BLaER1 (cell line): ENCODE measurements around the gene SLC35F4.

Experiments used
- H3K27ac ChIP-seq: shearing (Covaris generic); formaldehyde crosslinking; 2 replicates; pipeline ENCODE4 v1.8.1; 2022
- H3K27me3 ChIP-seq: shearing (Covaris generic); formaldehyde crosslinking; 2 replicates; pipeline ENCODE4 v1.8.1; 2022
- H3K36me3 ChIP-seq: shearing (Covaris generic); formaldehyde crosslinking; 2 replicates; pipeline ENCODE4 v1.8.1; 2022
- H3K4me1 ChIP-seq: shearing (Covaris generic); formaldehyde crosslinking; 2 replicates; pipeline ENCODE4 v1.8.1; 2022
- H3K4me2 ChIP-seq: shearing (Covaris generic); formaldehyde crosslinking; 2 replicates; pipeline ENCODE4 v1.8.1; 2022
- H3K4me3 ChIP-seq: shearing (Covaris generic); formaldehyde crosslinking; 2 replicates; pipeline ENCODE4 v1.8.1; 2022
- H3K9ac ChIP-seq: shearing (Covaris generic); formaldehyde crosslinking; 2 replicates; pipeline ENCODE4 v1.8.1; 2022
- H3K9me3 ChIP-seq: shearing (Covaris generic); formaldehyde crosslinking; 2 replicates; pipeline ENCODE4 v1.8.1; 2022
- H4K20me1 ChIP-seq: shearing (Covaris generic); formaldehyde crosslinking; 2 replicates; pipeline ENCODE4 v1.8.1; 2022
- Cebpa-rat ChIP-seq: shearing (Covaris generic); IDR thresholded peaks from 2 replicates; pipeline ENCODE4 v1.8.1; 2022

Gene SLC35F4

GRCh38 chr14:57834001-57834598 is 31.8 kb downstream of the SLC35F4 start:
- Histone ChIP-seq H3K36me3 (no peaks in the 10 kb centered on the region), H3K4me1 (no peaks in the 10 kb centered on the region), H3K4me3 (no peak overlapping the region), H3K9me3 (no peaks in the 10 kb centered on the region), H3K27me3 (no peaks in the 10 kb centered on the region), H4K20me1 (no peaks in the 10 kb centered on the region), H3K27ac (no peak overlapping the region), H3K4me2 (no peak overlapping the region), H3K9ac (no peak overlapping the region)
- no peak for TF ChIP-seq Cebpa-rat

- no peaks in the 10 kb centered on the region for H3K36me3 ChIP-seq
- no peak overlapping the region for H3K4me2 ChIP-seq
- H3K4me1 ChIP-seq, result no peaks in the 10 kb centered on the region
- no peaks in the 10 kb centered on the region for H3K9me3 ChIP-seq
- H3K9ac ChIP-seq, result no peak overlapping the region
- no peak overlapping the region for H3K4me3 ChIP-seq
- no peaks in the 10 kb centered on the region for H4K20me1 ChIP-seq
- no peak overlapping the region for H3K27ac ChIP-seq
- no peak for TF ChIP-seq Cebpa-rat
- H3K27me3 ChIP-seq, result no peaks in the 10 kb centered on the region
Measured at GRCh38 chr14:57833323-57833722, 32.6 kb downstream of the SLC35F4 start.

DNA sequence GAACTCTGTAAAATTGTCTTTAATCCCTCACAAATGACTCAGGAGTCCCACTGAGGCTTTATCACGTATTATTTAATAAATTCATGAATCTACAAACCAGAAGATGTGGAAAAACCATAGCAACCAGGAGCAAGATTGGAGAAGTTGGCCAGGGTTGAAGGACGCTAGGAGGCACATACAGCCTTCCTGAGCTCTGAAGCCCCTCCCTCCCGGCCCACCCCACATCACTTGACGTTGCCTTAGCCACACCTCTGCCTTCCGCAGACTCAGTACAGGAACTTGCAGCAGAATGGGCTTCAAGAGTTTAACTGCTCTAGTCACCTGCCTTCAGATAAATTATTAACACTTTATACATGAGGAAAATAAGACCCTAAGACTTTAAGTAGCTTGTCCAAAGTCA is 33.9 kb downstream of the SLC35F4 start:
- H3K27ac ChIP-seq, result no peak overlapping the region
- H3K4me2 ChIP-seq, result no peak overlapping the region
- no peaks in the 10 kb centered on the region for H4K20me1 ChIP-seq
- no peak overlapping the region for H3K4me3 ChIP-seq
- no peaks in the 10 kb centered on the region for H3K36me3 ChIP-seq
- H3K27me3 ChIP-seq, result no peaks in the 10 kb centered on the region
- no peaks in the 10 kb centered on the region for H3K9me3 ChIP-seq
- no peak overlapping the region for H3K9ac ChIP-seq
- no peak for TF ChIP-seq Cebpa-rat
- no peaks in the 10 kb centered on the region for H3K4me1 ChIP-seq

- H3K27me3 ChIP-seq, result no peaks in the 10 kb centered on the region
- TF ChIP-seq Cebpa-rat, result no peak
- no peak overlapping the region for H3K27ac ChIP-seq
Measured at GRCh38 chr14:57828713-57829112, 37.2 kb downstream of the SLC35F4 start.

GRCh38 chr14:57823015-57823660 is 42.8 kb downstream of the SLC35F4 start:
- H3K4me2 ChIP-seq, result no peak overlapping the region
- H4K20me1 ChIP-seq, result no peaks in the 10 kb centered on the region
- H3K36me3 ChIP-seq, result no peaks in the 10 kb centered on the region
- no peak overlapping the region for H3K27ac ChIP-seq
- peaks cover 8% of the 10 kb centered on the region; the same call in 1 of the 2 replicates for H3K9me3 ChIP-seq
- no peak for TF ChIP-seq Cebpa-rat
- no peaks in the 10 kb centered on the region for H3K27me3 ChIP-seq
- no peak overlapping the region for H3K4me3 ChIP-seq
- no peaks in the 10 kb centered on the region for H3K4me1 ChIP-seq
- no peak overlapping the region for H3K9ac ChIP-seq

More at GRCh38 chr14:57828713-57829112, 37.2 kb downstream of the SLC35F4 start:
- Histone ChIP-seq H4K20me1 (no peaks in the 10 kb centered on the region), H3K36me3 (no peaks in the 10 kb centered on the region), H3K4me3 (no peak overlapping the region), H3K9me3 (peaks cover 8% of the 10 kb centered on the region; the same call in 1 of the 2 replicates), H3K4me1 (no peaks in the 10 kb centered on the region), H3K4me2 (no peak overlapping the region), H3K9ac (no peak overlapping the region)

GRCh38 chr14:57822081-57822480 is 43.8 kb downstream of the SLC35F4 start:
- H3K4me1 ChIP-seq, result no peaks in the 10 kb centered on the region
- peaks cover 8% of the 10 kb centered on the region; the same call in 1 of the 2 replicates for H3K9me3 ChIP-seq
- H4K20me1 ChIP-seq, result no peaks in the 10 kb centered on the region
- no peak overlapping the region for H3K4me2 ChIP-seq
- no peak overlapping the region for H3K4me3 ChIP-seq
- no peak overlapping the region for H3K27ac ChIP-seq
- no peak for TF ChIP-seq Cebpa-rat
- H3K27me3 ChIP-seq, result no peaks in the 10 kb centered on the region
- H3K36me3 ChIP-seq, result no peaks in the 10 kb centered on the region
- H3K9ac ChIP-seq, result no peak overlapping the region

- Histone ChIP-seq H3K9me3 (0 out of 2 replicates have a peak, but pooled peaks cover under 1% of the 10 kb centered on the region), H3K36me3 (no peaks in the 10 kb centered on the region), H3K27ac (no peak overlapping the region), H3K9ac (no peak overlapping the region), H3K4me2 (no peak overlapping the region), H4K20me1 (no peaks in the 10 kb centered on the region), H3K4me3 (no peak overlapping the region), H3K4me1 (no peaks in the 10 kb centered on the region), H3K27me3 (no peaks in the 10 kb centered on the region)
- no peak for TF ChIP-seq Cebpa-rat
Measured at GRCh38 chr14:57820581-57820980, 45.3 kb downstream of the SLC35F4 start.

GRCh38 chr14:57818511-57818910 is 47.4 kb downstream of the SLC35F4 start:
- Histone ChIP-seq H3K4me1 (peaks cover 5% of the 10 kb centered on the region), H3K4me2 (no peak overlapping the region), H3K9me3 (no peaks in the 10 kb centered on the region), H4K20me1 (no peaks in the 10 kb centered on the region), H3K36me3 (no peaks in the 10 kb centered on the region), H3K9ac (no peak overlapping the region), H3K4me3 (no peak overlapping the region), H3K27ac (no peak overlapping the region), H3K27me3 (no peaks in the 10 kb centered on the region)
- TF ChIP-seq Cebpa-rat, result no peak

DNA sequence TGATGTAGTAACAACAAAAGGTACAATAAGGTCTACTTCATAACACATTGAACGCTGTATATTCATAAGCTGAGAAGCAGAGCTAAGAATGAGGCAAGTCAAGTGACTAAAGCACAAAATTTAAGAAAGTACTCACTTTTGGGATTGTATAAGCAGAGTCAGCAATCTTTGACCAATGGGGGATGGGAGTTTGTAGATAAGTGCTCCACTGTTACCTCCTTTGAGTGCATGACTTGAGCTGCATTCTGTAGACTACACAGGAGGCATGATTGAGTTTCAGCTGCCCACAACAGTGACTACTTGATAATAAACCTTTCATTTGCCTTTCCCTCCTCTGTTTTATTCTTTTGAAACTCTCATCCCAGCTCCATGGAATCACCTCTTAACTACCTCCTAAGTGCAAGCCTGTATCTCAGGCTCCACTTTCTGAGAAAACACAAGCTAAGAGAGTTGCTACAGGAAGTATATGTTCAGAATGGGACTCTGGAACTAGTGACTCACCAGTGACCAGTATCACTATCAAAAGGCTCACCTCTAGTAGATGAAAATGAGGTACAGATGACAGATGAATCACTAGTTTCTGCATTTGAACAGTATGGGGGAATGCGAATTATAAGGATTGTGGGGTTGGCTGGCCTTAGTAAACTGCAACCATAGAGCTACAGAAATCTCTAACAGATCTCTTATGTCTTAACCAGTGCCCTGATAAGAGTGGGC is 49.2 kb downstream of the SLC35F4 start:
- H3K4me1 ChIP-seq, result peaks cover 23% of the 10 kb centered on the region
- no peak overlapping the region for H3K4me2 ChIP-seq
- no peak overlapping the region for H3K4me3 ChIP-seq
- no peak for TF ChIP-seq Cebpa-rat
- no peaks in the 10 kb centered on the region for H3K36me3 ChIP-seq
- H3K9ac ChIP-seq, result no peak overlapping the region
- no peak overlapping the region for H3K27ac ChIP-seq
- H3K9me3 ChIP-seq, result no peaks in the 10 kb centered on the region
- H3K27me3 ChIP-seq, result no peaks in the 10 kb centered on the region
- no peaks in the 10 kb centered on the region for H4K20me1 ChIP-seq

DNA sequence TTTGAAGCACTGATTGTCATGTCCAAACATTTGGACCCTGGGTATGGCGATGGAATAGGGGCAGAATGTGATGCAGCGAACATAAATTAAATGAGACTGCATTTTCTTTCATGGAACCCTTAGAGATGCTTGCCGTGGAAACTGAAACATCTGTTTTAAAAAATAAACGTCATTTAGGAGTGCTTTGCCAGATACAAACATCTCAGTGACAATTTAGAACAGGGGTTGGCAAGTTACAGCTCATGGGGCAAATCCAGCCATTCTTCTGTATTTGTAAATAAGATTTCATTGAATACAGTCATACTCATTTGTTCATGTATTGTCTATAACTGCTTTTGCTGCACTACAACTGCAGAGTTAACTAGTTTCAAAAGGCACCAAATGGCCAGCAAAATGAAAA is 51.2 kb downstream of the SLC35F4 start:
- Histone ChIP-seq H3K27ac (no peak overlapping the region), H3K4me2 (no peak overlapping the region), H3K27me3 (no peaks in the 10 kb centered on the region), H4K20me1 (no peaks in the 10 kb centered on the region), H3K9me3 (no peaks in the 10 kb centered on the region), H3K4me3 (no peak overlapping the region), H3K9ac (no peak overlapping the region), H3K36me3 (no peaks in the 10 kb centered on the region), H3K4me1 (peaks cover 29% of the 10 kb centered on the region)
- no peak for TF ChIP-seq Cebpa-rat
